ENCODE measurements around the gene PARP2.

Gene PARP2

GRCh38 chr14:20383636-20384035 is 40.2 kb downstream of the PARP2 start:
- no peak for DNase-seq (ENCODE audit: extremely low read depth, low read depth)
- TF ChIP-seq CTCF (IDR thresholded peaks at IDR 0.05; ENCODE audit: low read depth, low read length) = no peak

DNA sequence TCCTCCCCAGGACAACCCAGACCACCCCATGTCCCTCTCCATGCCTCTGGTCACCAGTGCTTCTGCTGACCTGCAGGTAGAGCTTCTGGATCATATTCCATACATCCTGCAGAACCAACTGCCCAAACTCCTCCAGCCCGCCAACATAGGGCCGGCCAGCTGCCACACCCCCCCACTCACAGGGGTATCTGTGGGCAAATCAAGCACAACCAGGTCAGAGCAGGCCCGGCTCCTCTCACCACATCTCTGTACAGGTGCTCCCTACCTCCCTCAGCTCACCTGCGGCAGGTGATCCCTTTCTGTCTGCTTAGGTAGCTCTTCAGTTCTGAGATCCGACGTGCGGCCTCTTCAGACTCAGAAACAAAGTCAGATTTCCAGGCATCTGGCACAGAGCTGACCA is 40.9 kb downstream of the PARP2 start:
- TF ChIP-seq CTCF (IDR thresholded peaks at IDR 0.05; ENCODE audit: low read depth, low read length) = no peak
- no peak for DNase-seq (ENCODE audit: extremely low read depth, low read depth)

DNA sequence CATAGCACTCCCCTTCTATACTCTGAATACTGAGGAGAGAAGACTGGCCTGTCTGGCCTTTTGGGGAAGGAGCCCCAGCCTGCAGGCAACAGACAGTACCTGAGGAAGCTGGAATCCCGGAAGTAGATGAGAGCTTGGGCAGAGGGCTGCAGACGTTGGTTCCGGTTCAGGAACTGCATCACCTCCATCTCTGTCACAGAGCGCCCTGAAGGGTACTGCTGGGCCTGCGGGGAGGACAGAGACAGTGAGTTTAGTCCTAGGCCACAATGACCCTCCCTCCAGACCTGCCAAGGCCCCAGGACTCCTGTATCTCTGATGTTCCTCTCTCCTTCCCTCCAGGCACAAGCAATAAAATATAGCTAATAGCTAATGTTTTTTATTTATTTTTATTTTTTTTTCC is 41.5 kb downstream of the PARP2 start:
- no peak for TF ChIP-seq CTCF (IDR thresholded peaks at IDR 0.05; ENCODE audit: low read depth, low read length)

DNA sequence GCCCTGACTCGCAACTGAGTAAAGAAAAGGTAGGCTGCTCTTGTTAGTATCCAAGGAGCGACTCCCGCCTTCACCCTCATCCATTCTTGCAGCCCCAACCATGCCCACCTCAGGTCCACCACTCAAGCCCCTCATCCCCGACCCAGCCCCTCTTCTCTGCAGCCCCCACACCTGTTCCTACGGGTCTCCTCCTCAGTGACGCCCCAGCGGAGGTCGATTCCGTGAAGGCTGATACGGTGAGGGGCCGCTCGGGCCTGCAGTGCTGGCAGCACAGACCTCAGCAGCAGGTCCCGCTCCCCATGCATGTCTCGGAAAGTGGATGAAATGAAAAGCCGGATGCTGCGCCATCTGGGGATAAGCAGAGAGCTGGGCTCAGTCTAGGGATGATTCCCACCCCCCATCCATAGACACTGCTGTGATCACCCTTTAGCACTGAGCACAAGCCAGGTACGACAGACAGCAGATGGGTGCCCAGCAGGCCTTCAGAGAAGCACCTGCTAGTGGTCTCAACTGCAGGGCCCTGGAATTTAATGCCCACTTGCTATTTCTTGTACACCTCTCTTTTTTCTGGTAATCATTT is 42.9 kb downstream of the PARP2 start:
- DNase-seq (ENCODE audit: extremely low read depth, low read depth) = no peak
- no peak for TF ChIP-seq CTCF (IDR thresholded peaks at IDR 0.05; ENCODE audit: low read depth, low read length)

More for the DNA sequence above, 41.5 kb downstream of the PARP2 start:
- DNase-seq (ENCODE audit: extremely low read depth, low read depth) = no peak

GRCh38 chr14:20387576-20387975 is 44.1 kb downstream of the PARP2 start:
- DNase-seq (ENCODE audit: extremely low read depth, low read depth) = no peak
- TF ChIP-seq CTCF (IDR thresholded peaks at IDR 0.05; ENCODE audit: low read depth, low read length) = no peak

DNA sequence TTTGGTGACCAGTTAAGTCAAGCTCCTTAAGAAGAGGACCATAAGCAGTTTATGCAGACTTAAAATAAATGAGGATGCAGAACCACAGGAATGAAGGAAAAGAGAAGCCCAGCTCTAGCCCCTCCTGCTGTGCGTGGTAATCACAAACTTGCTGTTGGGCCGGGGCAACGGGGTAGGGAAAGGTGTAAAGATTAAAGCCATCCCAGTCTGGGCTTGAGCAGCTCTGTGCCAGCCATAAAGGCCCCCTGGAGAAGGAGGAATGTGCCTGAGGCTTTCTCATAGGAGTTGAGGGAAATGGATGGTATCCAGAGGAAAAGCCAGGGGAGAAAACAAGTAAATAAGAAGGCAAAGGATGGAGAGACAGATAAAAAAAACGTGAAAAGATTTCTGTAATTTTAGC is 44.7 kb downstream of the PARP2 start:
- DNase-seq (ENCODE audit: extremely low read depth, low read depth) = no peak
- TF ChIP-seq CTCF (IDR thresholded peaks at IDR 0.05; ENCODE audit: low read depth, low read length) = no peak

GRCh38 chr14:20391505-20391904 is 48.1 kb downstream of the PARP2 start:
- TF ChIP-seq CTCF (IDR thresholded peaks at IDR 0.05; ENCODE audit: low read depth, low read length) = no peak
- no peak for DNase-seq (ENCODE audit: extremely low read depth, low read depth)
